Stimulated activated CD4-positive, alpha-beta T cell treated with anti-CD3 and anti-CD28 coated beads, Interleukin-4, amount 100 ng/mL, for 24 hours (primary cell): ENCODE measurements around the gene SUN1.
"Not testable (repeated sequence)": the region's sequence is repeated elsewhere in the genome, so short reads cannot be mapped to it uniquely, and the experiment has no call there.

Source experiments
- DNase-seq: peaks from one replicate; pipeline ENCODE4 v3.0.0-alpha.2; 2020

The SUN1 gene, protein sequence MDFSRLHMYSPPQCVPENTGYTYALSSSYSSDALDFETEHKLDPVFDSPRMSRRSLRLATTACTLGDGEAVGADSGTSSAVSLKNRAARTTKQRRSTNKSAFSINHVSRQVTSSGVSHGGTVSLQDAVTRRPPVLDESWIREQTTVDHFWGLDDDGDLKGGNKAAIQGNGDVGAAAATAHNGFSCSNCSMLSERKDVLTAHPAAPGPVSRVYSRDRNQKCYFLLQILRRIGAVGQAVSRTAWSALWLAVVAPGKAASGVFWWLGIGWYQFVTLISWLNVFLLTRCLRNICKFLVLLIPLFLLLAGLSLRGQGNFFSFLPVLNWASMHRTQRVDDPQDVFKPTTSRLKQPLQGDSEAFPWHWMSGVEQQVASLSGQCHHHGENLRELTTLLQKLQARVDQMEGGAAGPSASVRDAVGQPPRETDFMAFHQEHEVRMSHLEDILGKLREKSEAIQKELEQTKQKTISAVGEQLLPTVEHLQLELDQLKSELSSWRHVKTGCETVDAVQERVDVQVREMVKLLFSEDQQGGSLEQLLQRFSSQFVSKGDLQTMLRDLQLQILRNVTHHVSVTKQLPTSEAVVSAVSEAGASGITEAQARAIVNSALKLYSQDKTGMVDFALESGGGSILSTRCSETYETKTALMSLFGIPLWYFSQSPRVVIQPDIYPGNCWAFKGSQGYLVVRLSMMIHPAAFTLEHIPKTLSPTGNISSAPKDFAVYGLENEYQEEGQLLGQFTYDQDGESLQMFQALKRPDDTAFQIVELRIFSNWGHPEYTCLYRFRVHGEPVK

DNA sequence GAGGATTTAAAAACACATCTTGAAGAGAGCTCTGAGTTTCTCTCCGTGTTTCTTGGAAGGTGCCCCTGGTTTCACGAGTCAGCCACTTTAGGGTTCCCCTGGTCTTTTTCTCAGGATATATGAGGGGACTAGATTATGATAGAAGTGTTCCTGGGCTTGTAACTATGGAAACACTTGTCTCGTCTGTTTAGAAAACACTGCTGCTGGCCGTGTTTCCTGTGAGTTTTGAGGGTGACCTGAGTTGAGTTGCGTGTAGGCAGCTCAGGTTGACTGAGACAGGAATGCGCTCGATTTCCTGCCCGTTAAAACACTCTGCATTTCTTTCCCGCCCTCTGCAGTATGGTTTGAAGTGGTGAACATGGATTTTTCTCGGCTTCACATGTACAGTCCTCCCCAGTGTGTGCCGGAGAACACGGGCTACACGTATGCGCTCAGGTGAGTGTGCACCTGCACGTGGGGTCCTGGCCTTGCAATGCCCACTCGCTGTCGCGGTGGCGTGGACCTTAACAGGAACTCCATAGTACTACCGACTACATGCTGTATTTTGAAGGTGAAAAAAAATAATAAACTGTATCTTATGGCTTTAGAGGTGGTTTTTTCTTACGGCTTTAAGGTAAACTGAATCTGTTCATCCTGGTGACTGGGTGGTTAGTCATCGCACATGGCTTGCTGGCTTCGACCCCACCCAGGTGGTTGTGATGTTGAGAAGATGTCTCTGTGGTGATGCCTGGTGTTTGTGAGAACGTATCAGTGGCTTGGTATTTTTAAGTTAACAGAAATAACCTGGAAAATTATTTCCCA is at the start of gene SUN1:
TSS of gene SUN1 (plus strand) at position 310 of the 801 bp plus-strand sequence. CDS start at position 359, 49 bp downstream.
- DNase-seq, result peak; percentile 76

DNA sequence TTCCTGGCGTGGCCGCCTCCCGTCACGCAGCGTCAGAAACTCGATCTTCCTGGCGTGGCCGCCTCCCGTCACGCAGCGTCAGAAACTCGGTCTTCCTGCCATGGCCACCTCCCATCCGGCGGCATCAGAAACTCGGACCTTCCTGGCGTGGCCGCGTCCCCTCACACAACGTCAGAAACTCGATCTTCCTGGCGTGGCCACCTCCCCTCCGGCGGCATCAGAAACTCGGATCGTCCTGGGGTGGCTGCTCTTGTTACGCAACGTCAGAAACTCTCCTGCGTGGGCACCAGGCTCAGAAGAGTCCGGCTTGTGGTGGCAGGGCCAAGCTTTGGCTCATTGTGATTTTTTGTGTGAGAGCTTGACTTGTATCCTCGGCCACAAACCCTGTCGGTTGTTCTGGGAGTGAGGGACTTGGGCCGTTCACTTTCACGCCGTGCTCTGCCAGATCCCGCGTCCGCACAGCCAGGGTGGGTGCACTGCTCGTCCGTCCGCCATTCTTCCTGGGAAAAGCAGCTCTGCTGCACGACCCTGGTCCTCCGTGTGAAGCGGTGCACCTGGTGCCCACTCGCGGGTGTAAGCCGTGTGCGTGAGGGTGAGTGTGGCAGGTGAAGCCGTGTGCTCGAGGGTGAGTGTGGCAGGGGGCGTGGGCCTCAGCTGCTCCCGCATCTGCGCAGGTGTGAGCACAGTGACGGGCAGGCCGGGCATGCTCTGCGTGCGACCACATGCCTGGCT is 49.4 kb upstream of the SUN1 start:
- DNase-seq, result no peak

DNA sequence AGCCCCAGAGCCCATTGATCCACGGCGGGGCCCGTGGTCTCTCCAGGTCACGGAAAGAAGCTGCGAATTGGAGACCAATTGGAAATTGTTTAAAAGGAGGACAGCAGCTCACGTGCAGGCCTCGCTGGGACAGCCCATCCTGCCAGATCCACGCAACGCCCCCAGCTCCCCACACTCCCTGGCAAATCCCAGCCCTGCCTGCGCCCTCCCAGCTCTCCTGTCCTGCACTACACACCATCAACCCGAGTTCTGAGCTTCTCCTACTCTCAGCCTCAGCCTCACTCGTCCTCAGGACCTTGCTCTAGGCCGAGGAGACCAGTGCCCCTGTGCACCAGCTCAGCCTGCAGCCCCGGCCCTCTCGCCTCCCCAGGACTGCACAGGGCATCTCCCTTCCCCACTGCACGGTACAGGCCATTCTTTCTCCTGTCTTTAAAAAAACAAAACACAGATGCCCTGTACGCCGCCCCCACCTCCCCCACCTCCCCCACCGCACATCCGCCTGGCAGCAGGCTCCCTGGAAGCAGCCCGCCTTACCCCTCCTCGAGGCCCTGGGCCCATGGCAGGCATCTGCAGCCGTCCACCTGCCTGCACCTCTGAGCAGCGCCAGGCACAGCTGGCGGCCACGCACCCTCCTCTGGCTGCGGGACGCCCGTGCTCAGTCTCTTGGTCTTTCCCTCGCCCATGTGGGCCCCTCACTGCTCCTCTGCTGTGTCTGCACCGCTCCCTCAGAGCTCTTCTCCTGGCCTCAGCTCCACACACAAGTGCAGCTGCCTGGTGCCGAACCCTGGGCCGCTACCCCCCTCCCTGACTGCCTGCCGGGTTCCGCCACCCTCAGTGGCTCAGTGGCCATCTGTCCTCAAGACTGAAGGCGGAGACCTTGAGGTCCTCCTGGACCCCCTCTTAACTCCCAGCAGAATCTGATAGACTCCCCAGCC is 48.5 kb upstream of the SUN1 start:
- DNase-seq, result no peak

DNA sequence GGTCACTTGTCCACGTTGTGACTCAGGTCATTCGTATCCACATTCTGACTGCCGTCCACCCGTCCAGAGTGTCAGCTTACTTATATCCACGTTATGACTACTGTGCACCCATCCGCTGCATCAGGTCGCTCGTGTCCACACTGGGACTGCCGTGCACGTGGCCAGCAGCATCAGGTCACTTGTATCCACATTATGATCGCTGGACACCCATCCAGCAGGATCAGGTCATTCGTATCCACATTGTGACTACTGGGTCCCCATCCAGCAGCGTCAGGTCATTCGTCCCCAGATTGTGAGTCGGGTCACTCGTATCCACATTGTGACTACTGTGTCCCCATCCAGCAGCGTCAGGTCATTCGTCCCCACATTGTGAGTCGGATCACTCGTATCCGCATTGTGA is 47.3 kb upstream of the SUN1 start:
- DNase-seq, result no peak

DNA sequence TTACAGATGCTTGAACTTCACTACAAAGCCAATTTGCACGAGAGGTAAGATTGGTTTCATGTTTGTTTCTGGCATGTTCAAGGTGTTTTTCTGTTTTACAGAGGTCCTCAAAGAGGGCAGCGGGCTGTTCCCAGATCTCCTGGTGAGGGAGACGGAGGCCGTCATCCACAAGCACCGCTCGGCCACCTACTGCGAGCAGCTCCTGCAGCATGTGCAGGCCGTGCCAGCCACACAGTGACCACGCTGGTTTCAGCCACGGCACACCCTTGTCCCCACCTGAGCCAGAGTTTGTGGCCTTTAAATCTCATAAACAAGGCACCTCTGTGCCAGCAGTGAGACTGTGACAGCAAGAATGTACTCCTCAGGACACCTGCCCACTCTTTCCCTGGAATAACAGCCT is 46.9 kb upstream of the SUN1 start:
- no peak for DNase-seq

DNA sequence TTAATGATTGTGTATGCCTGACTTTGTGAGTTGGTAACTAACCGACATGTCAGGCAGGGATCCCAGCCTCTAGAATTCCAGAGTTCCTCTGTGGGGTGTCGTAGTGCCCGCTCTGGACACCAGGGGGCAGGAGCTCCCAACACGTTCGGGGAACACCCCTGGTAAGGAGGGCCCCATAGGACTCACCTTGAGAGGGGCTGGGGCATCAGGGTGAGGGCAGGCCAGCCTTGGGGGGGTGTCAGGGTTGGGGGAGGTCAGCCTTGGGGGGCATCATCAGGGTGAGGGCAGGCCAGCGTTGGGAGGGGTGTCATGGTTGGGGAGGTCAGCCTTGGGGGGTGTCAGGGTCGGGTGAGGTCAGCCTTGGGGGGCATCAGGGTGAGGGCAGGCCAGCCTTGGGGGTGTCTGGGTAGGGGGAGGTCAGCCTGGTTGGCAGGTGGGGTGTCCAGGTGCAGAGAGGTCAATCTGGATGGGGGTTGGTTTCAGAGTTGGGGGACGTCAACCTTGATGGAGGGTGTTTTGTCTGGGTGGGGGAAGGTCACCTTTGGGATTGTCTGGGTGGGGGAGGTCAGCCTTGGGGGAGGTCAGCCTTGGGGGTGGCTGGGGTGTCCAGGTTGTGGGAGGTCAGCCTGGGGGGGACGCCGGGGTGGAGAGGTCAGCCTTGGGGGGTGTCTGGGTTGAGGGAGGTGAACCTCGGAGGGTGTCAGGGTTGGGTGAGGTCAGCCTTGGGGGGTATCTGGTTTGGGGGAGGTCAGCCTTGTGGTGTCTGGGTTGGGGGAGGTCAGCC is 45.6 kb upstream of the SUN1 start:
- DNase-seq, result peak; percentile 76

DNA sequence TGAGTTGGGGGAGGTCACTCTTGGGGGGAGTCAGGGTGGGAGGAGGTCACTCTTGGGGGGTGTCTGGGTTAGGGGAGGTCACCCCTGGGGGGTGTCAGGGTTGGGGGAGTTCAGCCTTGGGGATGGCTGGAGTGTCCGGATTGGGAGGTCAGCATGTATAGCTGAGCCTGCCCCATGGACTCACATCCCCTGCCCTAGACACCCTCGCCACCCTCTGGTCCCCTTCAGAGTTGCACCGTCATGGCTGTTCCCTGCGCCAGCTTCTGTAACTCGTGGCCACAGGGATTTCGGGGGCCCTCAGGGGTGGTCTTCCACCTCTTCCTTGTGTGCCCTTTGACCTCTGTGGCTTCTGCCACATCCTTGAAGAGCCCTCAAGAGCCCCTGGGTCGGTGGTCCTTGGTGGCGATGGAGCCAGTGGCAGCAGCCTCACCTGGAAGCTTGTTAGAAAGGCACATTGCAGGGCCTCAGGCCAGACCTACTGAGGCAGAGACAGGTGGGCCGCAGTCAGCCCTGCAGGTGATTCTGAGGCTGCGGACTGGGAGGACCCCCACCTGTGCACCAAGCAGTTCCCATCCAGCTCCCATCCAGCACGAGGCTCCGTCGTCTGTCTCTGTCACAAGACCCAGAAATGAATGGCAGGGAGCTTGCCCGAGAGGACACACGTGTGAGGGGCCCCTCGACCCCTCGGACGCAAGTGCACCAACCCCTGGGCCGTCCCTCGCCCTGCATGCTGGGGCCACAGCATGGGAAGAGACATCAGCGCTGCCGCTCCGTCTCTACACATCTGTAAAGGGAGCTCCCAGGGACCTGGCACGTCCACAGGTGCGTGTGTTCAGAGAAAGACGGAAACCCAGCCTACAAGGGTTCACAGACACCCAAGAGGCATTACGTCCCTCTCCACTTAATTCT is 44.7 kb upstream of the SUN1 start:
- no peak for DNase-seq

DNA sequence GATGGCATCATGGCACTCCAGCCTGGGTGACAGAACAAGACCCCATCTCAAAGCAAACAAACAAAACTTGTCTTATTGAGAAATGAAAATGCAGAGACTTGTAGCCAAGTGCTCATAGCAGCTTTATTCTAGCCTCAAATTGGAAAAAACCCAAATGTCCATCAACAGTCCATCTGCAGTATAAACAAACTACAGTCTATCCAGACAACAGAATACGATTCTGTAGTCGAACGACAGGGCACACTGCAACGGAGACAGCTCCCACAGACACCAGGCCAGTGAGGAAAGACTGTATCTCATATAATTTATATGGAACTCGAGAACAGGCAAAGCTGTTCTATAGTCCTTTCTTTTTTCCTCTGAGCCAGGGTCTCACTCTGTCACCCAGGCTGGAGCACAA is 40.8 kb upstream of the SUN1 start:
- DNase-seq, result no peak

DNA sequence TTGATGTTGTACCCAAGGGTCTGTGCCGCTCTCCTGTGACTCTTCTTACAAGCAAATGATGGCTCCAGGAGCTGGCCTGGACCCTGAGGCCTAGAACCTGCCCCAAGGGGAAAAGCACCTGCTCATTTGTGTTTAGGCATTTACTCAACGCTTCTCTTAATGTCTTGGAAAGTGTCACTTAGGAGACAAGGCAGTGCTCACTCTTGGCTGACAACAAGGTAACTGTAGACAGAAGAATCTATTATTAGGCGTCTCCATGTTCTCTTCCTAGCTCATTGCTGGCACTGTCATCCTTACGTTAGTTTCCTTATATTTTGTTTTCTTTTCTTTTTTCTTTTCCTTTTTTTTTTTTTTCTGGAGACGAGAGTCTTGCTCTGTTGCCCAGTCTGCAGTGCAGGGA is 38.1 kb upstream of the SUN1 start:
- DNase-seq, result no peak

DNA sequence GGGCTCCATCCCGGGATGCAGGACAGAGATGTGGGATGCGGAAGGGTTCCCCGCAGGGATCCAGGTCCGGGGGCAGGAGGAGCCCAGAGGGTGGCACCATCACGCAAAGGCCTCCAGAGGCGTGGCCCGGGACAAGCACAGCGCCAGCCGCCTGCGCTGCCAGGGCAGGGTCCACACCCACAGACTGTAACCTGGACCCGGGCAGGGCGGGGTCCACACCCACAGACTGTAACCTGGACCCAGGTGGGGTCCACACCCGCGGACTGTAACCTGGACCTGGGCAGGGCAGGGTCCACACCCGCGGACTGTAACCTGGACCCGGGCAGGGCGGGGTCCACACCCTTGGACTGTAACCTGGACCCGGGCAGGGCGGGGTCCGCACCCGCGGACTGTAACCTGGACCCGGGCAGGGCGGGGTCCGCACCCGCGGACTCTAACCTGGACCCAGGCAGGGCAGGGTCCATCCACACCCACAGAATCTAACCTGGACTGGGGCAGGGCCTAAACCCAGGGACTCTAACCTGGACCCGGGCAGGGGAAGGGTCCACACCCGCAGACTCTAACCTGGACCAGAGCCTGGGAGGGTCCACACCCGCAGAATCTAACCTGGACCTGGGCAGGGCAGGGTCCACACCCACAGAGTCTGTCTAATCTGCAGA is 37.5 kb upstream of the SUN1 start:
- no peak for DNase-seq

DNA sequence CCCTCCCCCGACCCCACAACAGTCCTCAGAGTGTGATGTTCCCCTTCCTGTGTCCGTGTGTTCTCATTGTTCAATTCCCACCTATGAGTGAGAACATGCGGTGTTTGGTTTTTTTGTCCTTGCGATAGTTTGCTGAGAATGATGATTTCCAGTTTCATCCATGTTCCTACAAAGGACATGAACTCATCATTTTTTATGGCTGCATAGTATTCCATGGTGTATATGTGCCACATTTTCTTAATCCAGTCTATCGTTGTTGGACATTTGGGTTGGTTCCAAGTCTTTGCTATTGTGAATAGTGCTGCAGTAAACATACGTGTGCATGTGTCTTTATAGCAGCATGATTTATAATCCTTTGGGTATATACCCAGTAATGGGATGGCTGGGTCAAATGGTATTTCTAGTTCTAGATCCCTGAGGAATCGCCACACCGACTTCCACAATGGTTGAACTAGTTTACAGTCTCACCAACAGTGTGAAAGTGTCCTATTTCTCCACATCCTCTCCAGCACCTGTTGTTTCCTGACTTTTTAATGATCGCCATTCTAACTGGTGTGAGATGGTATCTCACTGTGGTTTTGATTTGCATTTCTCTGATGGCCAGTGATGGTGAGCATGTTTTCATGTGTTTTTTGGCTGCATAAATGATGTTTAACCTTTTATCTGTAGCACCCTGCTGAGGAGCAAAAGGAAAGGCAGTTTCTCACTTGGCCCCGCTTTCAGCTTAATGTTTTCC is 35.7 kb upstream of the SUN1 start:
- DNase-seq, result not testable (repeated sequence)

DNA sequence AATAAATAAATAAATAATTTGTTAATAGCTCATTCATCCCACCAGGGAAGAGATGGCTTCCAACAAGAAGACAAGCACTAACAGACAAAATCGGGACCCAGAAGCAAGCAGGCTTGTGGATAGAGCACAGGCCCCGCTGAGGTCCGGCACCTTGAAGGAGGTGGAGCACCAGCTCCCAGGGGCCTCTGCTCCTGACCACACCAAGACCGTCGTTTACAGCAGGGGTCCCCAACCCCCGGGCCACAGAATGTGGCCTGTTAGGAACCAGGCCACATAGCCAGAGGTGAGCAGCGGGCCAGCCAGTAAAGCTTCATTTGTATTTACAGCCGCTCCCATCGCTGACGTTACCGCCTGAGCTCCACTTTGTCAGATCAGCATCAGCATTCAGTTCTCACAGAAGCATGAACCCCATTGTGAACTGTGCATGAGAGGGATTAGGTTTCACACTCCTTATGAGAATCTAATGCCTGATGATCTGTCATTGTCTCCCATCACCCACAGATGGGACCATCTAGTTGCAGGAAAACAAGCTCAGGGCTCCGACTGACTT is 33.3 kb upstream of the SUN1 start:
- no peak for DNase-seq

DNA sequence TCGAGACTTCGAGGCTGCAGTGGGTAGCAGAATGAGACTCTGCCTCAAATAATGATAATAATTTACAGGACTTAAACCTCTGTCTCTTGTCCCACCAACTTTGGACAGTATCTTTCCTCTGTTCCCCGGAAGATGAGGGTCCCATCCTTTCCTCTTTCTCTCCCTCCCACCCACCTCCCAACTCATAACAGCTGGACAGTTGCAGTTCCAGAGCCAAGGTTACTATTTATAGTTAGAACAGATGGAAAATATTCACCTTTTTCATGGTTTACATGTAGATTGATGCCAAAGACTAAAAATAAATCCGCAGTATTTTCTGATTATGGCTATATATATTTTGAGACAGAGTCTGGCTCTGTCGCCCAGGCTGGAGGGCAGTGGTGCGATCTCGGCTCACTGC is 31.6 kb upstream of the SUN1 start:
- no peak for DNase-seq

DNA sequence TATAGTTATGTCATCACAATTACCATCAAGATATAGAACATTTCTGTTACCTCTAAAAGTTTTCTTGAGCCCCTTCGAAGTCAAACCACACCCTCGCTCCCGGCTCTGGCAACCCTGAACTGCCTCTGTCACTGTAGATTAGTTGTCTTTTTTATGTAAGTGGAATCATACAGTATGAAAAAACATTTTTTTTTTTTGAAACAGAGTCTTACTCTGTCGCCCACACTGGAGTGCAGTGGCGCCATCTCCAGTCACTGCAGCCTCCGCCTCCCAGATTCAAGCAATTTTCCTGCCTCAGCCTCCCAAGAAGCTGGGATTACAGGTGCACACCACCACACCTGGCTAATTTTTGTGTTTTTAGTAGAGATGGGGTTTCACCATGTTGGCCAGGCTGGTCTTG is 30.9 kb upstream of the SUN1 start:
- not testable (repeated sequence) for DNase-seq

DNA sequence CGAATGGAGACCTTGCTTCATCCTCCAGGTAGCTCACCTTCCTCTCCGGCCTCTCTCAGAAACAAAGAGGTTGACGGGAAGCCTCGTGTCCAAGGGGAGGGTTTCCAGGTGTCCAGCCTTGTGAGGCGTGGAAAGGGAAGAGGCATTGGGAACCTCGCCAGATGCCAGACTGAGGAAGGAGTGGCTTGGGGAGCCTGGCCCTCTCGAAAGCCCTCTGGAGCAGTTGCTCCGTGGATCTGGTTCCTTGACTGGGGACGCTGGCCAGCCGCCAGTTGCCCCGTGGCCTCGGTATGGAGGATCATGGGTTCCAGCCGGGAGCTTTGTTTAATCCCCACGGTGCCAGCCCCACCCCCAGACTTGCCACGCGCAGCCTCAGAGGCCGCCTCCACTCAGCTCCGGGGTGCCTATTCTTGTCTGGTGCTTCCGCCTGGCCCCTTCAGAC is 30.3 kb upstream of the SUN1 start:
- no peak for DNase-seq

DNA sequence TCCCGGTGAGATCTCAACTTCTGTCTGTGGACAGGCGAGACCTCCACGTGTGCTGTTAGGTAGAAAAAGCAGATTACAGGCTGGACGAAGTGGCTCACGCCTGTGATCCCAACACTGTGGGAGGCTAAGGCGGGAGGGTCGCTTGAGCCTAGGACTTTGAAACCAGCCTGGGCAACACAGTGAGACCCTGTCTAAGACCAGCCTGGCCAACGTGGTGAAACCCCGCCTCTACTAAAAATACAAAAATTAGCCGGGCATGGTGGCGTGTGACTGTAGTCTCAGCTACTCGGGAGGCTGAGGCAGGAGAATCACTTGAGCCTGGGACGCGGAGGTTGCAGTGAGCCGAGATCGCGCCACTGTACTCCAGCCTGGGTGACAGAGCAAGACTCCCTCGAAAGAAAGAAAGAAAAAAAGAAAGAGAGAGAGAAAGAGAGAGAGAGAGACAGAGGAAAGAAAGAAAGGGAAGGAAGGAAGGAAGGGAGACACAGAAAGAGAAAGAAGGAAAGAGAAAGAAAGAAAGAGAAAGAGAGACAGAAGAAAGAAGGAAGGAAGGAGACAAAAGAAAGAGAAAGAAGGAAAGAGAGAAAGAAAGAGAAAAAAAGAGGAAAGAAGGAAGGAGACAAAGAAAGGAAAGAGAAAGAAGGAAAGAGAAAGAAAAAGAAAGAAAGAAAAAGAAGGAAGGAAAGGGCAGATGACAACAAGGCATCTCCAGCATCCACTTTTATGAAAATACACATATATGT is 29.6 kb upstream of the SUN1 start:
- no peak for DNase-seq

DNA sequence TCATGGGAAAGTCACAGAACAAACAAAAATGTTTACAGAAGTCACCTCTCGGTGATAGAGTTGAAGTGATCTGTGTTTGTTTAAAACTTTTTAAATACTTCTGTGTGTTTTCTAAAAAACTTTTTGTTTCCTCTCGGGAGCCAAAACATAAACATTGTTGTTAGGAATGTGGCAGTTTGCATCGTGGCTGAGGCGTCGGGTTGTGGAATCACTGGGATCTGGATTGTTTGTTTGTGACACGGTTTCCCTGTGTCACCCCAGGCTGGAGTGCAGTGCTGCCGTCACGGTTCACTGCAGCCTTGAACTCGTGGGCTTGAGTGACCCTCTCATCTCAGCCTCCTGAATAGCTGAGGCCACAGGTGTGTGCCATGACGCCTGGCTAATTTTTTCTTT is 29.0 kb upstream of the SUN1 start:
- no peak for DNase-seq
